HG03095 (cell line): ENCODE data around the gene PUSL1.
"Not testable (repeated sequence)": the region's sequence is repeated elsewhere in the genome, so short reads cannot be mapped to it uniquely, and the experiment has no call there.

Source experiments
- ATAC-seq: cut with Tn5 transposase; IDR thresholded peaks from one replicate; pipeline ENCODE4 v1.9.1; 2021; ENCODE audit warnings: moderate library complexity; ENCODE audit not compliant: unreplicated experiment

PUSL1 gene

DNA sequence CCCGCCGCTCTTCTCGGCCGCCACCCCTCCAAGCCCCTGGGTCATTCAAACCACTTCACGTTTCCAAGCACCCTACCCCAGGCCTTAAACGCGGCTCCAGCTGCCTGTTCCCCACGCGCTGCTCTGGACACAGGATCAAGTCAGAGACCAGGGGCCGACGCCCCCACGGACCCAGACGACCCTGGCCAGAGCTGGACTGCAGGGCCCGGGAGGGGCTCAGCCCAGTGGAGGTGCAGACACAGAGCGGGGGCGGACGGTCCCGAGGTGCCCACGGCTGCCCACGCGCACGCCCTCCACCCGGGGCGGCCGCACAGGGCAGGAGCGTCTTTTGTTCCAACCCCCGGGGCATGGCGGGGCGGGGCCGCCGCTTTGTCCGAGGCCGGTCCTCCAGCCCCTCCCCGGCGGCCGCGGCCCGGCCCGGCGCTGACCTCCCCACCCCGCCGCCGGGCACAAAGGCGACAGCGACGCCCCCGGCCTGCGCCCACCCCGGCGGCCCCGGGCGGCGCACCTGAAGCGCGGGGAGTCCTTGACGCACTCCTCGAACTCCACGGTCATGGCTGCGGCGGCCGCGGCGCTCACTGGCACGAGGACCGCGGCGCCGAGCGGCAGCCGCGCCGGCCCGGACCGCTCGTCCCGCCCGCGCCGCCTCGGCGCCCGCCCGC lies 1.0 kb upstream of the PUSL1 start:
- ATAC-seq, result no peak

DNA sequence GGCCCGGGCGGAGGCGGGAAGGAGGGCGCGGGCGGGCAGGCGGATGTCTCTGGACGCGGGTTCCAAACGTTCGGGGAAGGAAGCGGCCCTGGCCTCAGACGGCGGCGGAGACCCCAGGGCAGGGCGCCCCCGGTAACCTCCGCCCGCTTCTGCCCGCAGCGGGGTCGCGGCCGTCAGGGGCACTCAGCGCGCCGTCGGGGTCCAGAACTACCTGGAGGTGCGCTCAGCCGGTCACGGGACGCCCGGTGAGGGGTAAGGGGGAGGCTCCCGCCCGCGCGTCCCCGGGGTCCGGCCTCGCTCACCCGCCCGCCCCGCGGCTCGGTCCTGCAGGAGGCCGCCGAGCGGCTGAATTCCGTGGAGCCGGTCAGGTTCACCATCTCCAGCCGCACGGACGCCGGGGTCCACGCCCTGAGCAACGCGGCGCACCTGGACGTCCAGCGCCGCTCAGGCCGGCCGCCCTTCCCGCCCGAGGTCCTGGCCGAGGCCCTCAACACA lies 406 bp downstream of the PUSL1 start:
- ATAC-seq, result no peak

GRCh38 chr1:1309251-1310108 lies 1.1 kb downstream of the PUSL1 start:
- ATAC-seq, result no peak

- ATAC-seq, result no peak
These were observed 1.6 kb downstream of the PUSL1 start for GRCh38 chr1:1310109-1310385.

DNA sequence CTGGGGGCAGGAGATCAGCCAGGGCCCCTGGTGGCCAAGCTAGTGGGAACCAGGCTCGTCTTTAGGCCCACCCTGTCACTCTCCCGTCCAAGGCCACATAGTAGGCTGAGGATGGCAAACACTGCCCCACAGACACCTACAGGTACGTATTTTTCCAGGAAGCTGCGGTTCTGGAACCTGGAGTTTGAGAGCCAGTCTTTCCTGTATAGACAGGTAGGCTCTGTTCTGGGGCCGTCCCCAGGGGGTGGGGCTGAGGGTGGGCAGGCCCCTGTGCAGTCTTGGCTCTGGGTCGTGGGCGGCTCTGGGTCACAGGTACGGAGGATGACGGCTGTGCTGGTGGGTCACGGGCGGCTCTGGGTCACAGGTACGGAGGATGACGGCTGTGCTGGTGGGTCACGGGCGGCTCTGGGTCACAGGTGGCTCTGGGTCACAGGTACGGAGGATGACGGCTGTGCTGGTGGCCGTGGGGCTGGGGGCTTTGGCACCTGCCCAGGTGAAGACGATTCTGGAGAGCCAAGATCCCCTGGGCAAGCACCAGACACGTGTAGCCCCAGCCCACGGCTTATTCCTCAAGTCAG lies 2.2 kb downstream of the PUSL1 start:
- no peak for ATAC-seq

DNA sequence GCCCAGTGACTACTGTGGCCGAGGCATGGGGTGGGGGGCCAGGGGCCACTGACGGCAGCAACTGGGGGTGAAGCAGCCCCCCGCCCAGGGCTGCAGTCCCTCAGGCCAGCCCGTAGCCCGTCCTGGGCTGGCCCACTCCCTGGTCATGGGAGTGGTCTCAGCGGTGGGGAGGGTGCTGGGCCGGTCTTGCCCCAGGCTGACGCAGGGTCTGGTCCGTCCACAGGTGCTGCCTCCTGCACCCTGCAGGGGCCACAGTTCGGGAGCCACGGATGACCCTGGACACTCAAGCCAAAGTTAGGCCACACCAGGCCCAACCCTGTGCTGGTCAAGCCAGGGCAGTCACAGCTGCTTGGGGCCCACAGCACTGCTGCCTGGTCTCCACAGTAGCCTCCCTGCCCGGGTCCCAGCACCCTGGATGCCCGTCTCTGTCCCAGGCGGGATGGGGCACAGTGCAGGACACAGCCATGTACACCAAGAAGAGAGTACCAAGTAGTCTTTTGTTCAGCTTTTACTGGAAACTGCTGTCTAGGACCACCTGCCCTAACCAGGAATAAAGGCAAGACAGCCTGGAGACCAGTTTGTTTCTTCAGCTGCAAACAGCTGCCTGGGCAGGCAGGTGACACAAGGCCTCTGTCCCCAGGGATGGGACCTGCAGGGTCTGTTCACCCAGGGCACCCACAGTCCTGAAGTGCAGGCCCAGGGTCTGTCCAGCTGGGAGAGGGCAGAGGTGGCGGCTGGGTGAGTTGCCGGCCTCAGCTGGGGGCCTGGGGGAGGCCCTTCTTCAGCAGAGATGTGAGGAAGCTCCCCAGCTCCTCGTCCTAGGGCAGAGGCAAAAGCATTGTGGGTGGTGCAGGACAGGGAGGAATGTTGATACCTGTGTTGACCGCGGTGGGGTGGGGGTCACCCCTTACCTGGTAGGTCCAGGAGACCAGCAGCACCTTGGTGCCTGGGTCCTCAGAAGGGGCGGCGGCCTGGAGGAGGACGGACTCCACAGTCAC lies 3.0 kb downstream of the PUSL1 start:
- ATAC-seq, result no peak

DNA sequence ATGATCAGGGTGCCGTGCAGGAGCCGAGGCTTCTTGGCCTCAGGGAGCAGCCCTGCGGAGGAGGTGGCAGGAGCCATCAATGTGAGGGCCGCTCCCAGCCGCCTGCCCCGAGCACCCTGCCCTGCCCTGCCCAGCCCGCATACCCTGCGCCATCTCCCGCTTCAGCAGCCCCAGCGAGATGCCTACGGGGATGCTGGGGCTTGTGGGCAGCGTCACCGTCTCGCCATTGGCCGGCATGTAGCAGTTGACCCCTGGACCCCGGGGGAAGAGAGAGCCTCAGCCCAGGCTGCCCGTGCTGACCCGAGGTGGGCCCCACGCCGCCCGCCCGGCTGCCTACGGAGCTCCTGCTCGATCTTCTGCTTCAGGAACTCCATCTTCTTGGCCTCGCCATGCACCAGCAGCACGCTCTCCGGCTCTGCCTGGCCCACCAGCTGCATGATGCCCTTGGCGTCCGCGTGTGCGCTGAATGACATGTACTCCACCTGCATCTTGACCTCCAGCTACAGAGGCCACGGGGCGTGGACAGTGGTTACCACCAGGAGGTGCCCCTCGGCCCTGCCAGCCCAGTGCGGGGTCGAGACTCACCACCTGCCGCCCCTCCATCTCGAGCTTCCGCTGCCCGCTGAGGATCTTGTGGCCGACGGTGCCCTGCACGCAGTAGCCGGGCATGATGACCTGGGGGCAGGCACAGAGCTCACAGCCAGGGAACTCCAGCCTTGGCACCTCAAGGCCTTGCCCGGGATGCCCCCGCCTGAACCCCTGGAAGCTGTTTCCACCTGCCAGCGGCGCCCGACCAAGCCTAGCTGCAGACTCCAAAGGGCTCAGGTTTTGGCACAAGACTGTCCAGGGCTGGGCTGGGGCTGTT lies 4.3 kb downstream of the PUSL1 start:
- no peak for ATAC-seq

DNA sequence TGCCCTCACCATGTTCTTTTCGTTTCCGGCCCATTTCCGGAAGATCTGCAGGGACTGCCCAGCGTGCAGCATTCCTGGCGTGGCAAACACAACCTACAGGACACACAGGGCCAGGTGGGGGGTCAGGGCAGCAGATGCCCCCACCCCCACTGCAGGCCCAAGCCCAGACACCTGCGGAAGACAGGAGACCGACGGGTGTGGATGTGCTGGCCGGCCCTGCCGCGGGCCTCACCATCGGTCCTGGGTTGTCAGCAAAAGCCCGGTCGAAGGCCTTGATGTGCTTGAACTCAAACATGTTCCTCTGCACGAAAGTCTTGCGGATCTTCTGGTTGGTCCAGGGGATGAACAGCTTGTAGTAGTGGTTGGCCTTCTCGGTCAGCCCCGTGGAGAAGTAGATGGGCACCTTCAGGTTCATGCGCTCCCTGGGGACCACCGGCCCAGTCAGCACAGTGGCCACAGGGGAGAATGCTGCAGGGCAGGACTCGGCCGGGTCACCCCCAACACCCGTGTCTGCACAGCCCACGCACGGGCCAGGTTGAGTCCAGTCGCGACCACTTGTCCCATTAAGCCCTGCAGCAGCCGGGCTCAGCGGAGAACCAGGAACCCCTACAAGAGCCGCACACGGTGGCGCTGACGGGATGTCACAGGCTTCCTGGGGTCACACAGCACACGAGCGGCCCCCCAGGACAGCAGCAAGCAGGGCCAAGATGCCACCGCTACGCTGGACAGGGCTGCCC lies 5.3 kb downstream of the PUSL1 start:
- no peak for ATAC-seq

GRCh38 chr1:1314237-1314586 lies 5.8 kb downstream of the PUSL1 start:
- ATAC-seq, result no peak

GRCh38 chr1:1314678-1315335 lies 6.4 kb downstream of the PUSL1 start:
- ATAC-seq, result no peak

- ATAC-seq, result no peak
These were observed 7.1 kb downstream of the PUSL1 start for GRCh38 chr1:1315435-1315954.

GRCh38 chr1:1316199-1316598 lies 7.8 kb downstream of the PUSL1 start:
- ATAC-seq, result not testable (repeated sequence)

DNA sequence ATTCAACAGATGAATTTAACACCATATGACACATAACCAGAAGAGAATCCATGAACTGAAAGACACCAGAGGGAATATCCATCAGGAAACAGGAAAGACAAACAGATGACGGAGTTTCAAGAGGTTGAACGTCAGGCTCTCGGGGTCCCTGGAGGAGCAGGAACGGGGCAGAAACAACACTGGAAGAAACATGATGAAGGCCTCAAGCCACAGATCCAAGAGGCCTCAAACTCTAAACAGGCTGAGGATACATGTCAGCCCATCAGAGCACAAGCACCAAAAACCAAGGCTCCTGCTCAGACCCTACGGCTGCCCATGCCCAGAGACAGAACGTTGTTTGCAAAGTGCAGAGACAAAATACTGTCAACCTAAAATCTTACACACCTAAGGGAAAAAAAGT lies 9.0 kb downstream of the PUSL1 start:
- no peak for ATAC-seq

GRCh38 chr1:1318131-1318652 lies 9.8 kb downstream of the PUSL1 start:
- no peak for ATAC-seq

GRCh38 chr1:1318777-1319645 lies 10.6 kb downstream of the PUSL1 start:
- no peak for ATAC-seq

DNA sequence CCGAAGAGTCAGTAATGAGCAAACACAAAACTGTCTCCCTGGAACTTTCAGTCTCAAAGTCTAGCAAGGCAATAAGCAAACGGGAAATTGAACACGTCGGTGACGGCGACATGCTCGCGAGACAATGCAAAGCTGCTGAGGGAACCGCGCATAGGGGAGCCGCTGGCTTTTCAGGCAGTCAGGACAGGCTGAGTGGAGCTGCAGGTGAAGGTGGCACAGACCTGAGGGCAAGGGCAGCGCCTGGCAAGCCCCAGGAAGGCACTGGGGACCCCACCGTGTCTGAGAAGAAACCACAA lies 11.2 kb downstream of the PUSL1 start:
- ATAC-seq, result no peak

DNA sequence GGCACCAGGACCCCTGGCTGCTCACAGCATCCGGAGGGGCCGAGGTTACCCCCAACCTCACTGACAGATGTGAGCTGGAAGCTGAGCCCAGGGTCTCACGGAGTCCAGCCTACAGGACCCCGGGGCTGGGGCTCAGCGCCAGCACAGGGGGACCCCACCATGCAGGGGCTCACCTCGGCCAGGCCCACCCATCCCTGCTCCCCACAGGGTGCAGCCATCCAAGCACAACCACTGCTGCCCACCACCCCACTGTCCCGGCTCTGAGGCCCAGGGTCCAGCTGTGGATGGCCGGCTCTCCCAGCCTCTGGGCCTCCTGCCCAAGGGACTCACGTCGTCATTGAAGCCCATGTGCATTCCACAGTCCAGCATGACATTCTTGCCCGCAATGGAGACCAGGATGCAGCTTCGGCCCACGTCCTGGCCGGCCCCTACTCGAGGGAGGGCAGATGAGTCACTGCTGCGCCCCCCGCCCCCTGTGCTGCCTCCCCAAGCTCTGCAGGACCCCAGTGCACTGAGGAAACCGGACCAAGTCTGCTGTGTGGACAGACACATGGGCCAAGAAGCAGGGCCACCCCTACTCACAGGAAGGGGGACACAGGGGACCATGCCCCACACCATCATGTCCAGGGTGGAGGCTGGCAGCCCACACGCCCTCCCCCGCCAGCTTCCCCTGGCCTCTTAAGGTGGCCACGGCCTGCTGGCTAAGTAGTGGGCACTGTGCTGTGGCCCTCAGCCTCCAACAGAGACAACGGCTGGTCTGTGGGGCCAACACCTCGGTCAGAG lies 12.5 kb downstream of the PUSL1 start:
- no peak for ATAC-seq
